ENCODE results near the gene PLPP3. TPM values are rescaled to one million over a fixed set of nuclear protein-coding genes. Genes with fewer than 3 reads are reported as not detected.

The PLPP3 gene
- total and polyA plus RNA-seq, 12 donors: 11.7 to 156 (median 96.1) TPM

DNA sequence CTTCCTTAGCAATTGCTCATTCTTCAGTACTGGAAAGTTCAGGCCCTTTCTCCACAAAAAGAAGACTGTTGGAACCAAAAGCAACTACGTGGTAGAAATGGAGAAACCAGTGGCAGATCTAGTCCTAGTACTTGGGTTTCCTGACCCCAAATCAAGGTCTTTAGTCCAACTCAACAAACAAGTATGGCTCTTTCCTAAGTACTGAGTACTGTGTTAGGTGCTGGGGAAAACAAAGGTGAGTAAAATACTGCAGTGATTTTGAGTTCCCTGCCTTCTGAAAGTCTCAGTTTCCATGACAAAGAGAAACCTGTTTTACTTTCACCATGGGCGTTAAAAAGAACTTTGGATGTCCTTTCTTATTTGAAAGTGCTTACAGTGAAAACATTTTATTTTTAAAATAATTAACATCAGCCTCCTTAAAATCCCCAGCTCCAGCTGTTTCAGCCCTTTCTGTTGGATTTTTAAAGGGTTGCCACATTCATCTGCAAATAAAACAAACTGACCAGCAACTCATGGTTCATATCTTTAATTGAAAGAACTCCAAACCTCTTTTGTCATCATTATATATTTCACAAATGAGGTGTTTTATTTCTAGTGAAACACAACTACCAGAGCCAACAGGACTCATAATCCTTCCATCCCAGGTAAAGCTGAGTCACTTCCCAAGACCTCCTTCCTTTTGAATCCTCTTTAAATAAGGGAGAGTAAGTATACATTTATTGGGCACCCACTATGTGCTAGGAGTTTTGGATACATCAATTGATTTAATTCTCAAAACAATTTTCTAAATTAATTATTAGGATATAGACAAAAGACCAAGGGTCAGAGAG lies 35.4 kb downstream of the PLPP3 start:
- no peak for DNase-seq
- Histone ChIP-seq H3K27me3 (no peaks in the 10 kb centered on the region), H3K27ac (no peak overlapping the region), H3K9me3 (replicated peaks in 1 of 3) (no peaks in the 10 kb centered on the region), H3K4me3 (no peak overlapping the region), H3K4me1 (replicated peaks in 1 of 2) (peaks cover 7 to 34% of the 10 kb centered on the region in 2 donors), H3K36me3 (replicated peaks in 1 of 2) (no peaks in the 10 kb centered on the region)
- no peak for TF ChIP-seq POLR2A (IDR thresholded peaks at IDR 0.05)
- intact Hi-C loops (cut with DNase I): no loop called here
- WGBS, 4 donors: 79 to 90% (median 79%) methylated on average over 2 of the region's 2 CpGs

DNA sequence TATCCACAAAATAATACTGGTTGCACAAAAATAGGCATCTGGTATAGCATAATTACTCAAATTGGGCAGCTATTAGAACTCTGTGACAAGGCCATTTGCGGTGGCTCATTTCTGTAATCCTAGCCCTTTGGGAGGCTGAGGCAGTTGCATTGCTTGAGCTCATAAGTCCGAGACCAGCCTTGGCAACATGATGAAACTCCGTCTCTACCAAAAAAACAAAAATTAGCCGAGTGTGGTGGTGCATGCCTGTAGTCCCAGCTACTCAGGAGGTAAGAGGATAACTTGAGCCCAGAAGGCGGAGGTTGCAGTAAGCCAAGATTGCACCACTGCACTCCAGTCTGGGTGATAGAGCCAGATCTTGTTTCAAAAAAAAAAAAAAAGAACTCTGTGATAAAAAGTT lies 36.7 kb downstream of the PLPP3 start:
- intact Hi-C loops (cut with DNase I): no loop called here
- 85 to 94% (median 88%) methylated on average over 5 of the region's 5 CpGs for WGBS, 4 donors
- H3K4me3 ChIP-seq: no peak overlapping the region
- DNase-seq: no peak
- TF ChIP-seq, protein P1, sequence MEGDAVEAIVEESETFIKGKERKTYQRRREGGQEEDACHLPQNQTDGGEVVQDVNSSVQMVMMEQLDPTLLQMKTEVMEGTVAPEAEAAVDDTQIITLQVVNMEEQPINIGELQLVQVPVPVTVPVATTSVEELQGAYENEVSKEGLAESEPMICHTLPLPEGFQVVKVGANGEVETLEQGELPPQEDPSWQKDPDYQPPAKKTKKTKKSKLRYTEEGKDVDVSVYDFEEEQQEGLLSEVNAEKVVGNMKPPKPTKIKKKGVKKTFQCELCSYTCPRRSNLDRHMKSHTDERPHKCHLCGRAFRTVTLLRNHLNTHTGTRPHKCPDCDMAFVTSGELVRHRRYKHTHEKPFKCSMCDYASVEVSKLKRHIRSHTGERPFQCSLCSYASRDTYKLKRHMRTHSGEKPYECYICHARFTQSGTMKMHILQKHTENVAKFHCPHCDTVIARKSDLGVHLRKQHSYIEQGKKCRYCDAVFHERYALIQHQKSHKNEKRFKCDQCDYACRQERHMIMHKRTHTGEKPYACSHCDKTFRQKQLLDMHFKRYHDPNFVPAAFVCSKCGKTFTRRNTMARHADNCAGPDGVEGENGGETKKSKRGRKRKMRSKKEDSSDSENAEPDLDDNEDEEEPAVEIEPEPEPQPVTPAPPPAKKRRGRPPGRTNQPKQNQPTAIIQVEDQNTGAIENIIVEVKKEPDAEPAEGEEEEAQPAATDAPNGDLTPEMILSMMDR (IDR thresholded peaks at IDR 0.05): no peak
- TF ChIP-seq POLR2A (IDR thresholded peaks at IDR 0.05): no peak
- H3K36me3 ChIP-seq (replicated peaks in 1 of 2): no peaks in the 10 kb centered on the region
- H3K27me3 ChIP-seq: no peaks in the 10 kb centered on the region
- H3K27ac ChIP-seq: no peak overlapping the region
- no peaks in the 10 kb centered on the region for H3K9me3 ChIP-seq (replicated peaks in 1 of 3)
- peaks cover 0 to 27% of the 10 kb centered on the region in 2 donors for H3K4me1 ChIP-seq (replicated peaks in 1 of 2)

DNA sequence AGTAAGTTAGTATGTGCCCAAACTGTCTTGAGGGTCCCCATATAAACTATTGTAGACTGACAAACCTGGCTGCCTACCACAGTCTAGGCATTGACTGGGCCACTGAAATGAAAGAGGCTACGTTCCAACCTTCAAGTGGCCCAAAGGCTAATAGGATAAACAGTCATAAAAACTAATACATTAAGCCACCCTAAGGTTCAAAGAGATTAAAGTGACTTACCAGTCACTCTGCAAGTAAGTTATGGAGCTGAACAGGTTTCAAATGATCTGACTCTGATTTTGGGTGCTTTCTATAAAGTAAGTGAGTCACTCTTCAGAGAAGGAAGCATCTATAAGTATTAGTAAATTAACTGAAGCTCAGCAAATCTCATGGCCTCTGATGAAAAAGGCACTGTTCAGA lies 38.0 kb downstream of the PLPP3 start:
- Histone ChIP-seq H3K27me3 (no peaks in the 10 kb centered on the region), H3K4me3 (no peak overlapping the region), H3K27ac (no peak overlapping the region), H3K4me1 (replicated peaks in 1 of 2) (peaks cover 0 to 29% of the 10 kb centered on the region in 2 donors), H3K9me3 (replicated peaks in 1 of 3) (no peaks in the 10 kb centered on the region), H3K36me3 (replicated peaks in 1 of 2) (peaks cover 0 to 6% of the 10 kb centered on the region in 2 donors)
- no peak for DNase-seq
- intact Hi-C loops (cut with DNase I): no loop called here
- TF ChIP-seq POLR2A (IDR thresholded peaks at IDR 0.05): no peak
- TF ChIP-seq, protein P1 (IDR thresholded peaks at IDR 0.05): no peak
- 71 to 88% (median 79%) methylated on average over 1 of the region's 1 CpG for WGBS, 4 donors

DNA sequence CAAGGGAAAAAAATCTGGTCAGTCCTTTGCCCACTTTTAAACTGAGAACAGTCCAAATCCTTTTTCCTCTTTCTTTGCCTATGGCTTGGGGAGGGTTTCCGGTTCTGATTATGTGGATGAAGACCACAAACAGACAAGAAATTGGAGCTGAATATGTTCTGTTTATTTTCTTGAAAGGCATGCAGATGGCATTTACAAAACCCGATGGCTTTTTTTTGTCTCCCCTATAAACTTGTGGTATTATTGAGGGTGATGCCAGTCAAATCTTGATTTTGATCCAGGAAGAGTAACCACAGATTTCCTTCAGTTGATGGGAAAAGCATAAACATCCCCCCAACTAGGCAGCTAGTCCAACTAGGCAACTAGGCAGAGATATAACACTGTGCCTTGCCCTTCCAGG lies 38.9 kb downstream of the PLPP3 start:
- TF ChIP-seq, protein P1 (IDR thresholded peaks at IDR 0.05): no peak
- TF ChIP-seq POLR2A (IDR thresholded peaks at IDR 0.05): no peak
- Histone ChIP-seq H3K4me1 (replicated peaks in 1 of 2) (peaks cover 0 to 29% of the 10 kb centered on the region in 2 donors), H3K9me3 (replicated peaks in 1 of 3) (no peaks in the 10 kb centered on the region), H3K4me3 (no peak overlapping the region), H3K36me3 (replicated peaks in 1 of 2) (peaks cover 0 to 13% of the 10 kb centered on the region in 2 donors), H3K27ac (no peak overlapping the region), H3K27me3 (no peaks in the 10 kb centered on the region)
- WGBS, 4 donors: 63 to 77% (median 73%) methylated on average over 2 of the region's 2 CpGs
- intact Hi-C loops (cut with DNase I): no loop called here
- DNase-seq: no peak

DNA sequence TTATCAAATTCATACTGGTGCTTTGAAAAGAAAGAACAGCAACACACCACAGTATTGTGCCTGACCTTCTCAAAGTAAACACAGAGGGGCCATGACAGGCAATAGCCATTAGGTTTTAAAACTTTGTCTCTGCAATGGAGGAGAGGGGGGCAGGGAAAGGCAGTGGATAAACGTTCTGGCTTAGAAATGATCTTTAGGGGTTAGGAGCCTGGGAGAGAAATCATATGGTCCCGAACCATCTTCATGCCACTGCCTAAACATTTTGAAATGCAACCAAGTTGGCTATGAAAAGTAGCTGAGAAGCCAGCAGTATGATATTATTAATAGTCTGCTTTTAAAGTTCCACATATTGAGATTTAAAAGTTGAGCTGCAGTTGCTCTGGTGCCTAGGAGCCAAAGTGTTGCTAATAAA lies 39.8 kb downstream of the PLPP3 start:
- H3K27me3 ChIP-seq: no peaks in the 10 kb centered on the region
- H3K27ac ChIP-seq: no peak overlapping the region
- intact Hi-C loops (cut with DNase I): no loop called here
- TF ChIP-seq, protein P1 (IDR thresholded peaks at IDR 0.05): no peak
- no peak for TF ChIP-seq POLR2A (IDR thresholded peaks at IDR 0.05)
- DNase-seq: no peak
- H3K4me1 ChIP-seq (replicated peaks in 1 of 2): peaks cover 0 to 22% of the 10 kb centered on the region in 2 donors
- H3K4me3 ChIP-seq: no peak overlapping the region
- 36 to 56% (median 49%) methylated on average over 2 of the region's 2 CpGs for WGBS, 4 donors
- H3K36me3 ChIP-seq (replicated peaks in 1 of 2): peaks cover 0 to 15% of the 10 kb centered on the region in 2 donors
- no peaks in the 10 kb centered on the region for H3K9me3 ChIP-seq (replicated peaks in 1 of 3)

All from adrenal gland (tissue), 12 donors.